HG03139 (cell line): ENCODE results near the gene GNS.

ENCODE experiments used
- ATAC-seq: cut with Tn5 transposase; IDR thresholded peaks from one replicate; pipeline ENCODE4 v1.9.1; 2021; ENCODE audit not compliant: unreplicated experiment

Gene GNS

GRCh38 chr12:64678248-64678647, 81.0 kb downstream of the GNS start:
- ATAC-seq = no peak

- no peak for ATAC-seq
These were observed 83.4 kb downstream of the GNS start for GRCh38 chr12:64675795-64676194.

DNA sequence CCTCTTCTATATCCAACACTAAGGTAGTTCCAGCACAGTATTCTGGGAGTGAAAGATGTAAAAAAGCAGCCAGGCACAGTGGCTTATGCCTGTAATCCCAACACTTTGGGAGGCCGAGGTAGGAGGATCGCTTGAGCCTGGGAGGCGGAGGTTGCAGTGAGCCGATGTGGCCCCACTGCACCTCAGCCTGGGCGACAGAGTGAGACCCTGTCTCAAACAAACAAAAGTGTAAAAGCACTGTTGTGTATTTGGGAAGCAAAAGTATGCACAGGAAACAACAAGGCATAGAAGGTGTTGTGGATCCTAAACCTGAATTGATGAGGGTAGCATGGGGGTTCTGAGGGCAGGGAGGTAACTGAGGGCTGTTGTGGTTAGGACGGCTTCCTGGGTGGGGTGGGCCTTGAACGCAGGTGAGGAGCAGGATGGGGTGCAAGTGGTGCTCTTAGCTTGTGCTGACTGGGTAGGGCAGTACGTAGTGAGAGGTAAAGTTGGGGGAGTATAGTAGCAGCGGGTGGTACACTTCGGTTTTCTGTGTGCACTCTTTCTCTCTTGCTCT, 84.8 kb downstream of the GNS start:
- ATAC-seq = no peak

DNA sequence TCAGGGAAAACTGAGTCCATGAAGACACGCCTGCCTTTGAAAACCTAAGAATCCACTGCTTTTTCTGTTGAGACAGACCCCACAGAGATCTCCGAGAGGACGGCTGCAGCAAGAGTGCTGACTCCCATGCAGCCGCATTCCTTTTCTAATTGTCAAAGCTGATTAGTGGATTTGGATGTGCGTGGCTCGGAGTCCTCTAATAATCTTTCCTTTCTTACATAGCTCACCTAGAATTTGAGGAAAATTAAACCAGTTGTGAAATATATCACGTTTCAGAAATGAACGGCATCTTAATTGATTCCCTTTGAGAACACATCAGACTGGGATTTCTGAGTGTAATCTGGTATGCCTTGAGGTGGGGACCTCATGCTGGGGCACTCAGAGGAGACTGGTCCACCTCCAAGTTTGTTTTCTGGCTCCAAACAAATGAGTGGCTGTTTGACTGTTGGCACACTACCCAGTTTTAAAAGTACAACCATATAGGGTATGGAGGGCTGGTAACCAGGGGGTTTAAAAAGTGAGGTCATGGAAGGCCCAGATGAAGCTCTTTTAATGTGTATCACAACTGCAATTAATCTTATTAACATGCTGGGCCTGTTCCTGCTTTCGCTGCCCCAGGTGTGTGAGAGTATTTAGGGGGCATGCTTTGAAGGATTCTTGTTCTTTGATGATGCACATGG, 85.6 kb downstream of the GNS start:
- ATAC-seq = no peak

DNA sequence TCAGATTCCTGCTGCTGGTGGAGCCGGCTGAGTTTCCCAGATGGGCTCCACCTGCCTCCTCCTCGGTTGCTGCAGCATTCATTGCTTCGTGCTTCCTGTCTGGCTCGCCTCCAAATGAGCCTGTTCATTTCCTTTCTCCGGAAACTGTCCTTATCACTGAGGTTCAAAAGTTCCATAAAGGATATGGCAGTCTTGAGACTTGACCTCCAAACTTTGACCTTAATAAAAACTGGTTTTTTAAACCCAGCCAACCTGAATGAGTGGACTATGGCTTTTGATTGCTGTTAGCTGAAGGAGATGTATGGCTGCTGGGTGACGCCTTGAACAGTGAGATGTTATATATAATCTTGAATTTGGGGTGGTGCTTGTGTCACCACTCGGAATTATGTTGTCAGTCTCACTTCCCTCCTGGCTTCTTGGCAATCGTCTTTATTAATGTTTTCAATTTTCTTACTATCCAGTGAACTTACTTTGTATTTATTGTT, 86.2 kb downstream of the GNS start:
- no peak for ATAC-seq

GRCh38 chr12:64671681-64672080, 87.5 kb downstream of the GNS start:
- no peak for ATAC-seq

GRCh38 chr12:64670919-64671639, 88.1 kb downstream of the GNS start:
- no peak for ATAC-seq

- ATAC-seq = no peak
These were observed 89.2 kb downstream of the GNS start for GRCh38 chr12:64670019-64670418.

DNA sequence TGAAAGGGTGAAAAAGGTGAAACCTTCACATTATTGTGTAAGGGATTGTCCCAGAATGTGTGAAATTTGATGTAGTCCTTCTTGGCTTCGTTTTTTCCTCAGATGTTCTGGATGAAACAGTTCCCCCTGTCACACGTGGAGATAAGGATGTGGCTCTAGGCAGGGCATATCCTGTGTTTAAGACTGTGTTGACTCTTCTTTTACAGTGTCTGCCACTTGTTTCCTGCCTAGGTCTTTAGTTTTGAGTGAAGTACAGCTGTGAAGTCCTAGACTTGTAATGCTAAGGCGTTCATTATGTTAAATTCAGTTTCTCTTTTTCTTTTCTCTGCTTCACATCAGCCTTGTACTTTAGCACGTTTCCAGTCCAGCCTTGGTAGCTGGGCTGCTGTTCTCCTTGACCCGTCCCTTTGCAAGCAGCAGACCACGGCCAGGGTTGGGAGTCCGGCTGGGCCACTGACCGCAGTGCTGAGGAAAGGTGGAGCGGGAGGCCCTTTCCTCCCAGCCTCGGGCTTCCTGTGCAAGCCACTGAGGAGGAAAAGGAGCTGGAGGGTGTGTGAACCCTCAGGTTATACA, 89.8 kb downstream of the GNS start:
- ATAC-seq = peak; percentile 78

- ATAC-seq = no peak
These were observed 91.4 kb downstream of the GNS start for GRCh38 chr12:64667793-64668192.

GRCh38 chr12:64666054-64666914, 92.9 kb downstream of the GNS start:
- no peak for ATAC-seq

- no peak for ATAC-seq
These were observed 93.7 kb downstream of the GNS start for GRCh38 chr12:64665514-64665913.
